HG03571 (cell line): ENCODE measurements around the gene SPDYE4.

Experiments used
- ATAC-seq: cut with Tn5 transposase; IDR thresholded peaks from one replicate; pipeline ENCODE4 v1.9.1; 2021; ENCODE audit not compliant: unreplicated experiment

Gene SPDYE4

DNA sequence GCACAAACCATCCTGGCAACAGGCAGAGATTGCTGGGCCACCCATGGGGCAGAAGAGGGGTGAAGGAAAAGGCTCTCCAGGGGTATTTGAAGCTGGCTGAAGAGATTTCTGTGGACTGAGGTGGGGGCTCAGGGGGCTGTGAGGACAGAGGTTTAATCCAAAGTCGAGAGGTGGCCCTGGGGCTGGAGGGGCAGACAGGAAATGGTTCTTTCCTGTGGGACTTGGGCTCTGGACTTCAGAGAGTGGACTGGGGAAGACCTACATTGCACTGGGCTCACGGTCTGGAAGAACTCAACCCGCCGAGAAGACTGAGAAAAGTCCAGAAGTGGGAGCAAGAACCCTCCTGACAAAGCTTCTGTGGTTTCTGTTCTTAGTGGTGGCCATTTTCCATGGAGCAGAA is 16.6 kb downstream of the SPDYE4 start:
- no peak for ATAC-seq

DNA sequence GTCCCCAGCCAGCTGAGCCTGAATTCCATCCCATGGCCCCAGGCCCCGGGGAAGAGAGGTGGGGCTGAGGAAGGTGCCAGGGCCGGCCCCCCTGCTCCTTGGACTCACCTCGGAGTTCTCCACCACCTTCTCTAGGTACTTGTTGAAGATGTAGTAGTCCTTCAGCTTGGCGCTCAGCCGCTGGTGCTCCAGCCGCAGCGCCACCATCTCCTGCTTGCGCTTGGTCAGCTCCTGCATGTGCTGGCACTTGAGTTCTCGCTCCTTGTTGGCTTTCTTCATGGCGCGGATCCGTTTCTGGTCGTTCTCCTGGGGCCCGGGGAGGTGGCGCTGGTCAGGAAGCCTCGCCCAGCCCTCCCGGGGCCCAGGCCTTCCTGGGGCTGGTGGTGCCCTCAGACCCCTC is 17.0 kb downstream of the SPDYE4 start:
- ATAC-seq = no peak

DNA sequence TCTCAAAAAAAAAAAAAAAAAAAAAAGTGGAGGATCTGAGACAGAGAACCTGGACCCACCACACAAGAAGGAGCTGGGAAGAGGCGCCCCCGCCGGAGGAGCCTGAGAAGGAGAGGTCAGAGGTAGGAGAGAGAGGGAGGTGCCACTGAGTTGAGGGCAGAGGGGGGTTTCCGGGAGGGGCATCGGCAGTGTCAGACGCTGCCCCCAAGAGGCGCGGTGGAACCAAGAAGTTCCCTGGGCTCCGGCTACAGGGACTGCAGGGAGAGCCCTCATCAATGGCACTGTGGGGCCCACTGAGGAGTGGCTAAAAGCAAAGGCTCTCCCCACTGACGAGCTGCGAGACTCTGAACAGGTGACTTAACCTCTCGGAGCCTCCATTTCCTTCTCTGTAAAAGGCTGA is 17.9 kb downstream of the SPDYE4 start:
- no peak for ATAC-seq

DNA sequence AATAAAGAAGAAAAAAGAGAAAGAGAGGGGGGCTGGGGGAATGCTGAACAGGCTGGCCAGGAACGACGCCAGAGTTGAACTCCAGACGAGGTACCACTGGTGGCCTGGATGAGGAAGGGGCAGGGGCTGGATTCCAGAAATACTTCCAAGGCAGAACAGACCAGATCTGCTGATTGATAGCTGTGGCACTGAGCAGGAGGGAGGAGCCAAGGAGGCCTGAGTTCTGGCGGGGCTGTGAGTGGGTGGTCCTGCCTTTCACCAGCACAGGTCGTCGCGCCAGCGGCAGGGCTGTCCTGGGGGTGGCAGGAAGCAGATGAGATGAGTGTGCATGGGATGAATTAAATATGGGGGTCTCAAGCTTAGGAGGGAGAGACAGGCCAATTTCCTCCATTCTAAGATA is 19.2 kb downstream of the SPDYE4 start:
- no peak for ATAC-seq

DNA sequence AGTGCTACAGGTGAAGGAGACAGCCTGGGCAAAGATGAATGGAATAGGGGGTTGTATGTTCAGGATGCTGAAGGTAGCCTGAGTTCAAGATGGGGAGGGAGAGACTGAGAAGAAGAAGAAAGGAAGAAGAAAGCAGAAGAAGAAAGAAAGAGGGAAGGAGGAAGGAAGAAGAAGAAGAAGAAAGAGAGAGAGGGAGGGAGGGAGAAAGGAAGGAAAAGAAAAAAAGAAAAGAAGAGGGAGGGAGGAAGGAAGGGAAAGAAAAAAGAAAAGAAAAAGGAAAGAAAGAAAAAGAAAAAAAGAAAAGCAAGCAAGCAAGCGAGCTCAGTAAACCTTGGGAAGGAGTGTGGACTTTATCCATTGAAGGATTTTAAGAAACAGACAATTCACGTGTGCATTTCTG is 21.6 kb downstream of the SPDYE4 start:
- ATAC-seq = no peak

DNA sequence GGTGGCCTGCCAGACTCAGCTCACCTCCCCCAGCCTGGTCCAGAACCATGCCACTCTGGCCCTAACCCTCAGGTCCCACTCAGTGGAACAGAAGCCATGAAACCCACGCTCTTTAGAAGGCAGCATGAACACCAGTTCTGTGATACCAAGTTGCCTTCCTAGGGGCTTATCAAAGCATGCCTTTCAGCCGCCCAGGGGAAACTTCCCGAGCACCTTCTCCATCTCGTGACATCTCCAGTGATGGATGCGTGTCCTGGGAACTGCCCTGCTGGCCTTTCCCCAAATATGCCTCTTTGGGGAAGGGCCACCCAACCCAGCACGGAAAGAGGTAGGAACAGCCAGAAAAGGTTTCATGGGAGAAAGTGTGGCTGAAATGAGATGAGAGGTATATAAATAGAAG is 22.0 kb downstream of the SPDYE4 start:
- ATAC-seq = no peak

DNA sequence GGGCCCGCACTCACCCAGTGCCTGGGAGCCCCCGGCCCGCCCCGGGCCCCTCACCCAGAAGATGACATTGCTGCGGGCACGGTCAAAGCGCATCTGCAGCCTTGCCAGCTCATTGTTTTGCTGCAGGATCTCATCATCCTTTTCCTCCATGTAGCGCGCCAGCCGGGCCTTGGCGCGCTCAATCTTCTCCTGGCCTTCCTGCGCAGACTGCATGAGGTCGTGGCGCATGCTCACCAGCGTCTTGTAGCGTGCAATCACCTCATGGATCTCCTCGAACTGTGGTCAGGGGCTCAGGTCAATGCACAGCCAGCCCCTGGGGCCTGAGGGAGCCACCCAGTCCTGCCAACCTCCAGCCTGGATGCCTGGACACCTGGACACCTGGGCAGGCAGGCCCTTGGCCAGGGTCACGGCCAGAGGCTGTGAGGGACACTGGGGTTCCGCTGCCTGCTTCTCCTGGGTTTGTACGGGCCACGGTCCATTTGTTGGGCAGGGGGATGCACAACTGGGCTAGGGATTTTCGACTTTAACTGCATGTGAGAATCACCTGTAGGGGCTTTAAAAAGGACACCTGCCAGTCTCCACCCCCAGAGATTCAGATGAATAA is 22.9 kb downstream of the SPDYE4 start:
- no peak for ATAC-seq

DNA sequence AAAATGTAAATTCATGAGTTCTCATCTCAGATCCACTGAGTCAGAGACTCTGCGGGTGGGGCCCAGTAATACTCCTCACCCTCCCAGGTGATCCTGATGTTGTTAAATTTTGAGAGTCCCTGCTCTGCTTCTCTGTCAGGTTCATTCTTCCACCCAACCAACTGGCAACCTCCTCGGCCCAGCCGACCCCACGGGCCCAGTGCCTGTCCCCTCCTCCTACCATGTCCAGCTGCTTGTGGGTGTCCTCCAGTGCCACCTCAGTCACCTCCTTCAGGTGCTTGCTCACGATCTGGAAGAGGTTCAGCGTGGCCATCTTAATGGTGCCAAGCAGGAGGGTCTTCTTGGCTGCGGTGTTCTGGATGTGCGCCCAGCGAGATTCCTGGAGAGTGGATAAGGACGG is 23.5 kb downstream of the SPDYE4 start:
- no peak for ATAC-seq

DNA sequence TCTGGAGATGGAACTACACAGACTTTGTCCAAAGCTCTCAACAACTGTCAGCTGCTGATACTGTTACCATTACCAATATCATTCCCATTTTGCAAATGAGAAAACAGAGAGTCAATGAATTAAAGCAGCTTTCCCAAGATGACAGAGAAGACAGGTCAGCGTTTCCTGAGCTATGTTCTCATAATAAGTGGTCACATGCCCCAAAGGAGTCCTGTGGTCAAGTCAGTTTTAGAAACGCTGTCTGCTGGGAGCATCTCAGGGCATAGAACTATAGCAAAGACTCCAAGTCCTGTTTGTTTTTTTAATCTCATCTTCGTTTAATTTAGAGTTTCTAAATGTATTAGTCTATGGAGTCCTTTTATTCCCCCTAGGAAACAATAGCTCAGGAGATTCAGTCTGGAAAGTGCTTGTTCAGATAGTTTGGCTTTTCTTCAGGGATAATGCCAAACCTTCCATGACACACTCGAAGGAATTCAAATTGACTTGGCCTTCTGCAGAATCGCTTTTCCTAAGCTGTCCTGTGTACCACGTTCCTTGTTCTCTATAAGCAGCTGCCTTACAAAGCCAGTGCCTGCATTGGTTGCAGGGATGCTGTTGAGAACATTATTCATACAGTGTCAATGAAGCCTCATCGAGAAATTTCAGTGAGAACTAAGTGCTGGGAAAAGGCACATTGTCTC is 25.8 kb downstream of the SPDYE4 start:
- no peak for ATAC-seq

DNA sequence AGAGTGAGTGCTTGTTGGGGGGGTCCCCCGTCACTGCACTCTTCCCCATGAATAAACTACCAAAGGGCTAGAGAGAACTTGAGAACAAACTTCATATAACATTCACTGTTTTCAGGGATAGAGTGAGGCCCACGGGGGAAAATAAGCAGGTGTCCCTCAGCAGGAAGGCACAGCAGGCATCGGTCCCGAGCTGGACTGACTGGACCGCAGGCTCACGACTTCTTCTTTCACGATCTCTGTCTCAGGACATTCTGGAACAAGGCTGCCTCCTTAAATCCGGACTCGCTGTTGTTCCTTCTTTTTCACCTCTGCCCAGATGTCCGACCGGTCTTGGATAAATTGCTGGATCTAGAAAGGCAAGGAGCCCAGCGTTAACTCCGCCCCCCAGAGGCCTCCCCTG is 28.5 kb downstream of the SPDYE4 start:
- no peak for ATAC-seq

DNA sequence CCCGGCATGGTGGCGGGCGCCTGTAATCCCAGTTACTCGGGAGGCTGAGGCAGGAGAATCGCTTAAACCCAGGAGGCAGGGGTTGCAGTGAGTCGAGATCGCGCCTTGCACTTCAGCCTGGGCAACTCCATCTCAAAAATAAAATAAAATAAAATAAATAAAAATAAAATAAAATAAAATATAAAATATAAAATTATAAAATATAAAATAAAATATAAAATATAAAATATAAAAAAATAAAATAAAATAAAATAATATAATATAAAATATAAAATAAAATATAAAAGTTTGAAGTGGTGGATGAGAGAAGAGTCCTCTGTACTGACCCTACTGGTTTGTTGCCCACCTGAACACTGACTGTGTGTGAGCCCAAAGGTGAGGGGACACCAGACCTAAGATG is 28.9 kb downstream of the SPDYE4 start:
- no peak for ATAC-seq

DNA sequence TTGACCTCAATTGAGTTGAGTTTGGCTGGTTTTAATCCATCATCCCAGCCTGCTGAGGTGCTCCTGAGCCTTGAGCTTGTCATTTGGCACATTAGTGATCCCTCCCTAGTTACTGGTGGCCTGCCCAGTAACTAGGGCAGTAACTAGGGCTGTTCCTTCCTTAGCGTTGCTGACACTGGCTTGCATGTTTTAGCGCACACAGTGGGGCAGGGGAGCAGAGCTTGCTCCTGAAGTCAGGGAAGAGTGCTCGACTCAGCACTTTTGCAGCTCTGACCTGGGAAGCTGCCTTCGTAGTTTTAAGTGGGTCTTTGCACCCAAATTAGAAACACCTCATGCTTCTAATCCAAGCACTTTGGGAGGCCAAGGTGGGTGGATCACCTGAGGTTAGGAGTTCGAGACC is 29.4 kb downstream of the SPDYE4 start:
- no peak for ATAC-seq

DNA sequence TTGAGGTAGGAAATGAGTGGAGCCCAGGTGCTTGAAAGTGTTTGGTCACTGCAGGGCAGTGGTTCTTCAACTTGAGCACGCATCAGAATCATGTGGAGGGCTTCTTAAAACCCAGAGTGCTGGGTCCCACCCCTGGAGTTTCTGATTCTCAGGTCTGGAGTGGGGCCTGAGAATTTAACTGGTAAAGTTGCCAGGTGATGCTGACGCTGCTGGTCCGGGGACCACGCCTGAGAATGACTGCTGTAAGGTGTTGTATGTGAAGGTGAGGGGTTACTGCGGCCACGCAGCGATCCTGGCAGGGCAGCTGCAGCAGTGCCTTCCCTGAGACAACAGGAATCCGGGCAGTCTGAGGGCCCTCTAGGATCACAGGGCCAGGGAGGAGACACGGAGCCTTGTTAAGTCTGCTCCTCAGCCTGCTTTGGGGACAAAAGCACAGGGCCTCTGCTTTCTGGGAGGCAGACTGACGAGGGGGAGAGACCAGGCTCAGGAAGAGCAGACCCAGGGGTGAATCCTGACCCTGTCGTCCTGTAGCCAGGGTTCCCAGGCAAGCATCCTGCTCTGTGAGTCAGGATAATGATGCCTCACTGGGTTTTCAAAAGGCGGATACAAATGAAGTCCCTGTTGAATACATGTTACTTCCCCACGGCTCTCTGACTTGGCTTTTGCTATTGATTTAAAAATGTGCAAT is 30.0 kb downstream of the SPDYE4 start:
- ATAC-seq = no peak

DNA sequence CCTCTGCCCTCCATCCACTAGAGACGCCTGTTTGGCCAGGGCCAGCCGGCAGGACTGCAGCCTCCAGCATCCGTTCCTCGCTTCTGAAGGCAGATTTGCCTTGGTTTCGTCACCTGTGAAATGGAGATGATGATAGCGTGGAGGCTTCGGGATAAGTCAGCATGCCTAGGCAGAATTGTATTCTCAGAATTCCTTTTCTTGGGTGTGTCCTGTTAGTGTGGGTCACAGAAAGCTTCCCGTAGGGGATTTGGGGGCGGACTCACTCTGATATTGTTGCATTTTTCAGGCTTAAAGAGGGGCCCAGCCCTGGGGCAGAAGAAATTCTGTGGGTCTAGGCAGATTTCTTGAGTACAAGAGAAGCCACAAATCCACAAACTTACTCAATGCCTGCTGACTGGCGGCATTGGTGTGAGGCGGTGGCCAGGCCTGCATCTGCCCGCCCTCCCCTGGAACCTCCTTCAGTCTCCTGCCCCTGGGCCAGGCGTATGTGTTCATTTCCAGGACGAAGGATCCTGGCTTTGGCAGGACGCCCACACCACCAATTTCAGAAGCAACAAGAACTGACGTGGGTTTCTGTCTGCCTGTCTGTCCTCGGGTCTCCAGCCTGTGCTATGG is 31.3 kb downstream of the SPDYE4 start:
- ATAC-seq = no peak

DNA sequence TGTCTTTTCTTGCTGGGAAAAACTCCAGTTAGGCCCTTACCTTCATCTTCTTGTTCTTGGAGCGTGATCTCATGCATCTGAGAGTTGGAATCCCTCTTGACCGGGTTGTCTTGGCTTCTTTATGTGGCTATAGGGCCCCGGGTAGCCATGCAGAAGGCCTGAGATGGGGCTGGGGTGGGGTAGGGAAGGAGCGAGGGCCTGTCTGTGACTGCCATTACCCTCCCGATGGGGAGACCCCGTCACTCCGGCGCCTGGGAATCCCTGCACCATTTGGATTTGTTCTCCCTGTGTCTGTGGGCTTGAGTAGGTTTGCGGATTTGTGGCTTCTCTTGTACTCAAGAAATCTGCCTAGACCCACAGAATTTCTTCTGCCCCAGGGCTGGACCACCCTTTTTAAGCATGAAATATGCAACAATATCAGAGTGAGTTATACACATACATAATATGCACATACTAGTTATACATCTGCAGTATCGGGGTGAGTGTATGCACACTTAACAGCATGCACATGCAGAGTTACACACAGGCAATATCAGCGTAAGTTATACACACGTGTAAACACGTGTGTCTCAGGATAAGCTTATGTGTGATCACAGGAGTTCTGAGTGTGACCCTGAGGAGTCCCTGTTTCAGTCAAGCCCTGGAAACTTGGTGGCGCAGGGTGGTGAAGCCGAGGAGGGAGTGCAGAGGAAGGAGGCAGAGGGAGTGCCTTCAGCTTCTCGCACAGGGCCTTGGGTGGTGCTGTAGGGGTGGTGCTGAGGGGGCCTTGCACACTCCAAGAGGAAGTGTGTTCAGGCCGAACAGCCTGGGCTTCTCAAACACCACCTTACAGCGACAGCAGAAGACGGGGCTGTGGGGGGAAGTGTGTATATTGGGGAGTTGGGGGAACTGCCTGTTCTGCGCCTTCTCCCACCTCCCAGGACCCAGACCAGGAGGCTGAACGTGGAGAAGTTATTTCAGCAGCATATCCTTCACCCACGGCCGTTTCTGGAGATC is 32.2 kb downstream of the SPDYE4 start:
- no peak for ATAC-seq

DNA sequence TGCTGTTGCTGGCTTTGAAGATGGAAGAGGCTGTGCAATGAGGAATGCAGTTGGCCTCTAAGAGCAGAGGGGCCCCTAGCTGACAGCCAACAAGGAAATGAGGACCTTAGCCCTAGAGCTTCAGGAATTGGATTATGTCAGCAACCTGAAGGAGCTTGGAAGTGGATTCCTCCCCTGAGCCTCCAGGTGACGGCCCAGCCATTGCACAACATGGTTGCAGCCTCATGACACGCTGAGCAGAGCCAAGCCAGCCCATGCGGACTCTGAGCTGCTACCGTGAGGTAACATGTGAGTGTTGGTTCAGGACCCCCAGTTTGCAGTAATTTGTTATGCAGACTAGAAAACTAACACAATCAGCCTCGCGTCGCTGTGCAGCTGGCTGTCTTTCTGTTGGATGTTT is 33.9 kb downstream of the SPDYE4 start:
- no peak for ATAC-seq

DNA sequence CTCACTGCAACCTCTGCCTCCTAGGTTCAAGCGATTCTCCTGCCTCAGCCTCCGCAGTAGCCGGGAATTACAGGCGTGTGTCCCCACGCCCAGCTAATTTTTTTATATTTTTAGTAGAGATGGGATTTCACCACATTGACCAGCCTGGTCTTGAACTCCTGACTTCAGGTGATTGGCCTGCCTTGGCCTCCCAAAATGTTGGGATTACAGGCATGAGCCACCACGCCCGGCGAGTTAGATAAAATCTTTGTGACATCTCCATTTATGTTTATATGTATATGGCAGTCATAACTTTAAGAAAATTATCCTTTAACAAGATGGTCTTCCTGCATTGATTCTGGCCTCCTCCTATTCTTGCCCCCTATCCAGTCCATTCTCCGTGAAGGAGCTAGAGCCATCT is 37.8 kb downstream of the SPDYE4 start:
- no peak for ATAC-seq

DNA sequence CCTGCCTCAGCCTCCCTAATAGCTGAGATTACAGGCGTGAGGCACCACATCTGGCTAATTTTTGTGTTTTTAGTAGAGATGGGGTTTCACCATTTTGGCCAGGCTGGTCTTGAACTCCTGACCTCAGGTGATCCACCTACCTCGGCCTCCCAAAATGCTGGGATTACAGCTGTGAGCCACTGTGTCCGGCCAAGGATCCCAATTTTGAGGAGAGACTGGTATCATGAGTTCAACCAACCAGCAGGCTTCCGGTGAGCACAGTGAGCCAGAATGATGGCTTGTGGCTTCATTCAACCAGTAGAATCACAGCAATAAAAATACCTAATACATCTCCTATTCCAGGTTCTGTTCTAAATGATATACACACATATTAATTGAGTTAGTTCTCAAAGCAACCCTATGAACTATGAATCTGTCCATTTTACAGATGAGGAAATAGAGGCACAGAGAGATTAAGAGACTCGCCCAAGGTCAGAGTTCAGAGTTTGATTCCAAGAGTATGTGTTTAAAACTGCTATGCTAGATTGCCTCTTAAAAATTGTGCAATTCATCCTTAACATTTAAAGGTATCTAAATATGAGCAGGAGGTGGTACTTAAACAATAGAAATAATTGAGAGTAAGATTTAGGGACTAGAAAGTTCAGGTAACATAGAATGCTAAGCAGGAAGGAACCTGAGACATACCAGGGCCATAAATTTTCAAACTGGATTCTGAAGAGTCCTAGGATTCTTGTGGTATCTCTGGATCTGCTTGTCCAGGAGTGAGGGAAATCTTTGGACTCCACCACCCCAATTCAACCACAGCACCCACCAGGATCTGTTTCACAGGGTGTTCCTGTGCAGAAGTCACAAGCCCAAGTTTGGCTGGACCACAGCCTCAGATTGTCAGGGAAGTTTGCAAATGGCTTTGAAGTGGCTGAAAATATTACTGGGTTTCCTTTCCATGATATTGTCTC is 38.8 kb downstream of the SPDYE4 start:
- ATAC-seq = no peak

DNA sequence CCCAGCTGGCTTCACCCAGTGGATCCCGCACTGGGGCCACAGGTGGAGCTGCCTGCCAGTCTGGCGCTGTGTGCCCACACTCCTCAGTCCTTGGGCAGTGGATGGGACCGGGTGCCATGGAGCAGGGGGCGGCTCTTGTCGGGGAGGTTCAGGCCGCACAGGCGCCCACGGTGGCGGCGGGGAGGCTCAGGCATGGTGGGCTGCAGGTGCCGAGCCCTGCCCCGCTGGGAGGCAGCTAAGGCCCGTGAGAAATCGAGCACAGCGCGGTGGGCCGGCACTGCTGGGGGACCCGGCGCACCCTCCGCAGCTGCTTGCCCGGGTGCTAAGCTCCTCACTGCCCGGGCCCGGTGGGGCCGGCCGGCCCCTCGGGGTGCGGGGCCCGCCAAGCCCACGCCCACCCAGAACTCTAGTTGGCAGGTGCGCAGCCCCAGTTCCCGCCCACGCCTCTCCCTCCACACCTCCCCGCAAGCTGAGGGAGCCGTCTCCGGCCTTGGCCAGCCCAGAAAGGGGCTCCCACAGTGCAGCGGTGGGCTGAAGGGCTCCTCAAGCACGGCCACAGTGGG is 40.3 kb downstream of the SPDYE4 start:
- no peak for ATAC-seq

DNA sequence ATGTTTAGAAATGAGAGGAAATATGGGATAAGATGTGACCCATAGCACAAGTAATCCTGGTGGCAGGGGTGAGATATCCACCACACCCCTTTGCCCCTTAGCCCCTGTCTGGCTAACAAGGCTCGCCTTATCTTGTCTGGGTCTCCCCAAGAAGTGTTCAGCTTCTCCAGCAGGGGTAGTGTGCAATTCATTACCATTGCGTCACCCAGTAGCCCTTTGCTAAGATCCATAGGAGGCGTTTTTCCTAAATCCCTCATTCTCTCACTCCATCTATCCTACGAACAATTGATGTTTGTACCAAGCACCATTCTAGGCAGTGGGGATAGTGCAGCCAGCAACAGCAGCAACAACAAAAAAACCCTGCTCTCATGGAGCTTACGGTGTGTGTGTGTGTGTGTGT is 44.5 kb downstream of the SPDYE4 start:
- ATAC-seq = no peak
